Measurements from ENCODE around the gene TMEFF2.

Gene TMEFF2

GRCh38 chr2:192060161-192060560 is 134.6 kb downstream of the TMEFF2 start:
- Histone ChIP-seq H3K18ac (ENCODE audit: low read length) (no peak overlapping the region), H4K91ac (ENCODE audit: low read depth, low read length, poor library complexity) (no peak overlapping the region), H2BK15ac (ENCODE audit: low read length) (no peak overlapping the region), H3K36me3 (replicated peaks in 1 of 2; ENCODE audit: control insufficient read depth in 2 of 2, insufficient read depth in 2 of 2, low read length in 2 of 2) (no peaks in the 10 kb centered on the region), H2BK5ac (ENCODE audit: low read length) (no peak overlapping the region), H2AK5ac (ENCODE audit: low read depth, low read length) (no peak overlapping the region), H2BK120ac (ENCODE audit: low read depth, low read length) (no peak overlapping the region), H3K23ac (ENCODE audit: low read depth, low read length, poor library complexity) (no peak overlapping the region), H3K4me1 (ENCODE audit: control insufficient read depth in 2 of 2, insufficient read depth in 1 of 2, low read depth in 1 of 2, low read length in 2 of 2) (no peaks in the 10 kb centered on the region), H2BK12ac (ENCODE audit: low read length) (no peak overlapping the region), H3K4me3 (ENCODE audit: low read length in 2 of 2) (no peak overlapping the region), H2AFZ (ENCODE audit: low read length) (no peak overlapping the region), H3K9me3 (replicated peaks in 1 of 2; ENCODE audit: control insufficient read depth in 2 of 2, insufficient read depth in 1 of 2, low read depth in 1 of 2, low read length in 2 of 2) (no peaks in the 10 kb centered on the region), H3K4me2 (ENCODE audit: insufficient read depth, low read length, poor library complexity, severe bottlenecking) (no peak overlapping the region), H3K14ac (ENCODE audit: low read length) (no peak overlapping the region), H4K8ac (ENCODE audit: low read depth, low read length) (no peak overlapping the region), H3K79me1 (ENCODE audit: low read depth, low read length) (no peaks in the 10 kb centered on the region), H3K9ac (ENCODE audit: low read depth, low read length, poor library complexity) (no peak overlapping the region), H3K27me3 (ENCODE audit: control insufficient read depth in 3 of 3, insufficient read depth in 3 of 3, low read depth in 1 of 3, low read length in 3 of 3) (no peaks in the 10 kb centered on the region), H3K27ac (replicated peaks; ENCODE audit: low read length) (no peak overlapping the region), H3K4ac (ENCODE audit: low read length) (no peak overlapping the region)
- WGBS, 2 donors (ENCODE audit: extremely low coverage in 2 of 2, insufficient read length in 2 of 2, insufficient replicate concordance in 1 of 2): no CpG with 5 or more reads among the region's 3 CpGs
- no peak for DNase-seq (ENCODE audit: low spot score)

GRCh38 chr2:192059266-192059665 is 135.5 kb downstream of the TMEFF2 start:
- Histone ChIP-seq H4K8ac (ENCODE audit: low read depth, low read length) (no peak overlapping the region), H2BK12ac (ENCODE audit: low read length) (no peak overlapping the region), H3K27me3 (ENCODE audit: control insufficient read depth in 3 of 3, insufficient read depth in 3 of 3, low read depth in 1 of 3, low read length in 3 of 3) (no peaks in the 10 kb centered on the region), H4K91ac (ENCODE audit: low read depth, low read length, poor library complexity) (no peak overlapping the region), H3K18ac (ENCODE audit: low read length) (no peak overlapping the region), H2AFZ (ENCODE audit: low read length) (no peak overlapping the region), H3K14ac (ENCODE audit: low read length) (no peak overlapping the region), H3K79me1 (ENCODE audit: low read depth, low read length) (no peaks in the 10 kb centered on the region), H2BK120ac (ENCODE audit: low read depth, low read length) (no peak overlapping the region), H3K9ac (ENCODE audit: low read depth, low read length, poor library complexity) (no peak overlapping the region), H3K4me2 (ENCODE audit: insufficient read depth, low read length, poor library complexity, severe bottlenecking) (no peak overlapping the region), H3K4ac (ENCODE audit: low read length) (no peak overlapping the region), H3K23ac (ENCODE audit: low read depth, low read length, poor library complexity) (no peak overlapping the region), H2AK5ac (ENCODE audit: low read depth, low read length) (no peak overlapping the region), H3K4me1 (ENCODE audit: control insufficient read depth in 2 of 2, insufficient read depth in 1 of 2, low read depth in 1 of 2, low read length in 2 of 2) (no peaks in the 10 kb centered on the region), H3K4me3 (ENCODE audit: low read length in 2 of 2) (no peak overlapping the region), H3K9me3 (replicated peaks in 1 of 2; ENCODE audit: control insufficient read depth in 2 of 2, insufficient read depth in 1 of 2, low read depth in 1 of 2, low read length in 2 of 2) (no peaks in the 10 kb centered on the region), H3K36me3 (replicated peaks in 1 of 2; ENCODE audit: control insufficient read depth in 2 of 2, insufficient read depth in 2 of 2, low read length in 2 of 2) (no peaks in the 10 kb centered on the region), H2BK15ac (ENCODE audit: low read length) (no peak overlapping the region), H2BK5ac (ENCODE audit: low read length) (no peak overlapping the region), H3K27ac (replicated peaks; ENCODE audit: low read length) (no peak overlapping the region)
- no CpG with 5 or more reads among the region's 2 CpGs for WGBS, 2 donors (ENCODE audit: extremely low coverage in 2 of 2, insufficient read length in 2 of 2, insufficient replicate concordance in 1 of 2)
- DNase-seq (ENCODE audit: low spot score): no peak

- no peak overlapping the region for H3K18ac ChIP-seq (ENCODE audit: low read length)
- H2AK5ac ChIP-seq (ENCODE audit: low read depth, low read length): no peak overlapping the region
- H2BK15ac ChIP-seq (ENCODE audit: low read length): no peak overlapping the region
- no peak for DNase-seq (ENCODE audit: low spot score)
- no peak overlapping the region for H3K27ac ChIP-seq (replicated peaks; ENCODE audit: low read length)
- WGBS, 2 donors (ENCODE audit: extremely low coverage in 2 of 2, insufficient read length in 2 of 2, insufficient replicate concordance in 1 of 2): no CpG with 5 or more reads among the region's 1 CpG
- H3K4ac ChIP-seq (ENCODE audit: low read length): no peak overlapping the region
- no peaks in the 10 kb centered on the region for H3K9me3 ChIP-seq (replicated peaks in 1 of 2; ENCODE audit: control insufficient read depth in 2 of 2, insufficient read depth in 1 of 2, low read depth in 1 of 2, low read length in 2 of 2)
- H2AFZ ChIP-seq (ENCODE audit: low read length): no peak overlapping the region
- no peaks in the 10 kb centered on the region for H3K4me1 ChIP-seq (ENCODE audit: control insufficient read depth in 2 of 2, insufficient read depth in 1 of 2, low read depth in 1 of 2, low read length in 2 of 2)
- no peak overlapping the region for H2BK5ac ChIP-seq (ENCODE audit: low read length)
- H2BK120ac ChIP-seq (ENCODE audit: low read depth, low read length): no peak overlapping the region
- H3K9ac ChIP-seq (ENCODE audit: low read depth, low read length, poor library complexity): no peak overlapping the region
- no peak overlapping the region for H4K8ac ChIP-seq (ENCODE audit: low read depth, low read length)
- H4K91ac ChIP-seq (ENCODE audit: low read depth, low read length, poor library complexity): no peak overlapping the region
- no peaks in the 10 kb centered on the region for H3K79me1 ChIP-seq (ENCODE audit: low read depth, low read length)
- no peak overlapping the region for H3K23ac ChIP-seq (ENCODE audit: low read depth, low read length, poor library complexity)
- no peaks in the 10 kb centered on the region for H3K36me3 ChIP-seq (replicated peaks in 1 of 2; ENCODE audit: control insufficient read depth in 2 of 2, insufficient read depth in 2 of 2, low read length in 2 of 2)
- no peak overlapping the region for H3K4me2 ChIP-seq (ENCODE audit: insufficient read depth, low read length, poor library complexity, severe bottlenecking)
- H3K14ac ChIP-seq (ENCODE audit: low read length): no peak overlapping the region
- H3K27me3 ChIP-seq (ENCODE audit: control insufficient read depth in 3 of 3, insufficient read depth in 3 of 3, low read depth in 1 of 3, low read length in 3 of 3): no peaks in the 10 kb centered on the region
- H2BK12ac ChIP-seq (ENCODE audit: low read length): no peak overlapping the region
- no peak overlapping the region for H3K4me3 ChIP-seq (ENCODE audit: low read length in 2 of 2)
Measured at GRCh38 chr2:192053921-192054320, 140.8 kb downstream of the TMEFF2 start.

GRCh38 chr2:192051533-192051932 is 143.2 kb downstream of the TMEFF2 start:
- no peak overlapping the region for H2BK12ac ChIP-seq (ENCODE audit: low read length)
- H3K9ac ChIP-seq (ENCODE audit: low read depth, low read length, poor library complexity): no peak overlapping the region
- H3K79me1 ChIP-seq (ENCODE audit: low read depth, low read length): no peaks in the 10 kb centered on the region
- no peak overlapping the region for H4K8ac ChIP-seq (ENCODE audit: low read depth, low read length)
- no peak overlapping the region for H2AFZ ChIP-seq (ENCODE audit: low read length)
- no peak overlapping the region for H4K91ac ChIP-seq (ENCODE audit: low read depth, low read length, poor library complexity)
- no peak overlapping the region for H2BK5ac ChIP-seq (ENCODE audit: low read length)
- H3K4ac ChIP-seq (ENCODE audit: low read length): no peak overlapping the region
- H3K27ac ChIP-seq (replicated peaks; ENCODE audit: low read length): no peak overlapping the region
- no peaks in the 10 kb centered on the region for H3K36me3 ChIP-seq (replicated peaks in 1 of 2; ENCODE audit: control insufficient read depth in 2 of 2, insufficient read depth in 2 of 2, low read length in 2 of 2)
- H3K4me3 ChIP-seq (ENCODE audit: low read length in 2 of 2): no peak overlapping the region
- no peak overlapping the region for H3K23ac ChIP-seq (ENCODE audit: low read depth, low read length, poor library complexity)
- no peak overlapping the region for H3K14ac ChIP-seq (ENCODE audit: low read length)
- H3K18ac ChIP-seq (ENCODE audit: low read length): no peak overlapping the region
- H2BK120ac ChIP-seq (ENCODE audit: low read depth, low read length): no peak overlapping the region
- H3K27me3 ChIP-seq (ENCODE audit: control insufficient read depth in 3 of 3, insufficient read depth in 3 of 3, low read depth in 1 of 3, low read length in 3 of 3): no peaks in the 10 kb centered on the region
- no peak overlapping the region for H3K4me2 ChIP-seq (ENCODE audit: insufficient read depth, low read length, poor library complexity, severe bottlenecking)
- H3K9me3 ChIP-seq (replicated peaks in 1 of 2; ENCODE audit: control insufficient read depth in 2 of 2, insufficient read depth in 1 of 2, low read depth in 1 of 2, low read length in 2 of 2): no peaks in the 10 kb centered on the region
- no peak overlapping the region for H2BK15ac ChIP-seq (ENCODE audit: low read length)
- no peak overlapping the region for H2AK5ac ChIP-seq (ENCODE audit: low read depth, low read length)
- no peaks in the 10 kb centered on the region for H3K4me1 ChIP-seq (ENCODE audit: control insufficient read depth in 2 of 2, insufficient read depth in 1 of 2, low read depth in 1 of 2, low read length in 2 of 2)
- no peak for DNase-seq (ENCODE audit: low spot score)

Measured in neuronal stem cell (in vitro differentiated cells).